Islet of Langerhans (tissue), 1 donor: Measurements from ENCODE around the gene ANK3.
A peak's percentile ranks its signal among the peaks of the same experiment; 100 is the strongest.

Experiments used
- FAIRE-seq: peaks from one replicate; lab custom pipeline; 2011; peaks lifted over from hg19 to GRCh38; lab: Jason Lieb, UNC

The ANK3 gene

GRCh38 chr10:60277656-60278055 lies 112.0 kb downstream of the ANK3 start:
- FAIRE-seq = no peak

- FAIRE-seq = no peak
Measured at GRCh38 chr10:60276232-60276631, 113.4 kb downstream of the ANK3 start.

GRCh38 chr10:60271319-60272040 lies 118.2 kb downstream of the ANK3 start:
- no peak for FAIRE-seq

GRCh38 chr10:60270426-60270825 lies 119.2 kb downstream of the ANK3 start:
- FAIRE-seq = no peak

- no peak for FAIRE-seq
Measured at GRCh38 chr10:60267802-60268201, 121.9 kb downstream of the ANK3 start.

- FAIRE-seq = no peak
Measured at GRCh38 chr10:60266513-60266912, 123.2 kb downstream of the ANK3 start.

GRCh38 chr10:60262647-60263126 lies 127.0 kb downstream of the ANK3 start:
- no peak for FAIRE-seq

- FAIRE-seq = no peak
Measured at GRCh38 chr10:60260321-60260720, 129.4 kb downstream of the ANK3 start.

- no peak for FAIRE-seq
Measured at GRCh38 chr10:60258429-60258797, 131.3 kb downstream of the ANK3 start.

GRCh38 chr10:60257767-60258428 lies 131.8 kb downstream of the ANK3 start:
- peak; percentile 56 for FAIRE-seq

GRCh38 chr10:60254776-60255175 lies 134.9 kb downstream of the ANK3 start:
- no peak for FAIRE-seq

GRCh38 chr10:60253484-60253883 lies 136.2 kb downstream of the ANK3 start:
- no peak for FAIRE-seq

GRCh38 chr10:60252688-60253087 lies 137.0 kb downstream of the ANK3 start:
- FAIRE-seq = no peak

- FAIRE-seq = no peak
Measured at GRCh38 chr10:60246382-60246781, 143.3 kb downstream of the ANK3 start.

GRCh38 chr10:60239228-60239627 lies 150.4 kb downstream of the ANK3 start:
- FAIRE-seq = no peak

GRCh38 chr10:60238759-60239100 lies 150.9 kb downstream of the ANK3 start:
- no peak for FAIRE-seq

GRCh38 chr10:60237977-60238758 lies 151.5 kb downstream of the ANK3 start:
- FAIRE-seq = no peak

- no peak for FAIRE-seq
Measured at GRCh38 chr10:60236869-60237524, 152.7 kb downstream of the ANK3 start.

- FAIRE-seq = peak; percentile 45
Measured at GRCh38 chr10:60235001-60235400, 154.7 kb downstream of the ANK3 start.

GRCh38 chr10:60234551-60234950 lies 155.1 kb downstream of the ANK3 start:
- FAIRE-seq = no peak

- no peak for FAIRE-seq
Measured at GRCh38 chr10:60230892-60231291, 158.8 kb downstream of the ANK3 start.

- FAIRE-seq = no peak
Measured at GRCh38 chr10:60224066-60224705, 165.5 kb downstream of the ANK3 start.
